Adipocyte (in vitro differentiated cells): ENCODE measurements around the gene PIK3R6.

ENCODE experiments used
- DNase-seq: peaks from one replicate; pipeline ENCODE4 v3.0.0-alpha.2; 2015; ENCODE audit warnings: low read depth
- H3K27me3 ChIP-seq: replicated peaks from 2 replicates; pipeline ENCODE4 v1.7.0; 2013; ENCODE audit warnings: mild to moderate bottlenecking, low read length, moderate library complexity; ENCODE audit not compliant: control insufficient read depth, insufficient read depth
- H3K36me3 ChIP-seq: 2 replicates; pipeline ENCODE4 v1.7.0; 2013; ENCODE audit warnings: low read length, mild to moderate bottlenecking, moderate library complexity; ENCODE audit not compliant: control insufficient read depth, insufficient read depth, severe bottlenecking
- H3K4me1 ChIP-seq: 2 replicates; pipeline ENCODE4 v1.7.0; 2013; ENCODE audit warnings: mild to moderate bottlenecking, low read length, moderate library complexity; ENCODE audit not compliant: control insufficient read depth, insufficient read depth
- H3K4me3 ChIP-seq: 2 replicates; pipeline ENCODE4 v1.7.0; 2013; ENCODE audit warnings: mild to moderate bottlenecking, low read length, moderate library complexity
- H3K9ac ChIP-seq: 2 replicates; pipeline ENCODE4 v1.7.0; 2013; ENCODE audit warnings: mild to moderate bottlenecking, low read length, moderate library complexity
- H3K9me3 ChIP-seq: 2 replicates; pipeline ENCODE4 v1.7.0; 2013; ENCODE audit warnings: mild to moderate bottlenecking, low read length, moderate library complexity; ENCODE audit not compliant: control insufficient read depth

Gene PIK3R6

DNA sequence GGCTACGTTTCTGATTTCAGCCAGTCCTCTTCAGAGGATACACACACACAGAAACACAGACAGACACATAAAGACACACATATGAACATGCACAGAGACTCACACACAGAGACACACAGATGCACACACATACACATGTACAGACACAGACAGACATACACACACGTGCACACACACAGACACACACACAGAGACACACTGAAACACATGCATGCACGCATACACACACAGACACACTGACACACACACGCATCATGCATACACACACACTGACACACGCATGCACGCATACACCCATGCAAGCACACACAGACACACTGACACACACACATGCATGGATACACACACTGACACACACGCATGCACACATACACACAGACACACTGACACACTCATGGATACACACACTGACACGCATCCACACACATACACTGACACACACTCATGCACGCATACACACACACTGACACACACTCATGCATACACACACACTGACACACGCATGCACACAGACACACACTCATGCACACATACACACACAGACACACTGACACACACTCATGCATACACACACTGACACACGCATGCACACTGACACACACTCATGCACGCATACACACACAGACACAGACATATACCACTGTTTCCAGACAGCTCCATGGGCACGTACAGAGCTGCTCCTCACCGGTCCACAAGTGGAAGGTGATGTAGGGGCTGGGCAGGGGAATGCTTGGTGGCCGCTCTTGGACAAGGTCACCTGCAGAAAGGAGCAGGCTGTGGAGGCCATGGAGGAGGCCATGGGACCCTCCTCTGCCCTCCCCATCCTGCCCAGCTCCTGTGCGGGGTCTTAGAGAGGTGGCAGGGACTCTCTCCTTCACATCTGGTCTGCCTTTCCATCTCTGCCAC, 38.2 kb downstream of the PIK3R6 start:
- no peaks in the 10 kb centered on the region for H3K36me3 ChIP-seq
- H3K27me3 ChIP-seq = peaks cover 27% of the 10 kb centered on the region
- DNase-seq = no peak
- H3K9me3 ChIP-seq = peaks cover 5% of the 10 kb centered on the region
- H3K4me3 ChIP-seq = no peak overlapping the region
- H3K9ac ChIP-seq = no peak overlapping the region
- no peaks in the 10 kb centered on the region for H3K4me1 ChIP-seq

DNA sequence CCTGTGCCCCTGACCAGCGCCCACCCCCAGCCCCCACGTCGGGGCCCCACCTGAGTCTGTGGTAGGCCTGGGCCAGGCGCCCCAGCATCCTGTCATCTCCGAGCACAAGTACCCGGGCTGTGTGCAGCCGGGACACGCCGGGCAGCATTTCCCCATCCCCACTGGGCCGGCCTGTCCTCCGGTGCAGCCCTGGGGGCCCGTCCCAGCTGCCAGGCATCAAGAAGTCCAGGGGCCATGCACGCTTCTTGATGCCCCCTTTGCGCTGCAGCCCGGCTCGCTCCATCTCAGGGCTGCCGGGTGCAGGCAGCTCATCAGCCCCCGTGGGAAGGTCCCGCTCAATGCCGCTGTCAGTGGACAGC, 39.0 kb downstream of the PIK3R6 start:
- Histone ChIP-seq H3K4me3 (no peak overlapping the region), H3K36me3 (no peaks in the 10 kb centered on the region), H3K4me1 (no peaks in the 10 kb centered on the region), H3K9ac (no peak overlapping the region), H3K27me3 (peaks cover 27% of the 10 kb centered on the region), H3K9me3 (peaks cover 7% of the 10 kb centered on the region)
- DNase-seq = no peak

DNA sequence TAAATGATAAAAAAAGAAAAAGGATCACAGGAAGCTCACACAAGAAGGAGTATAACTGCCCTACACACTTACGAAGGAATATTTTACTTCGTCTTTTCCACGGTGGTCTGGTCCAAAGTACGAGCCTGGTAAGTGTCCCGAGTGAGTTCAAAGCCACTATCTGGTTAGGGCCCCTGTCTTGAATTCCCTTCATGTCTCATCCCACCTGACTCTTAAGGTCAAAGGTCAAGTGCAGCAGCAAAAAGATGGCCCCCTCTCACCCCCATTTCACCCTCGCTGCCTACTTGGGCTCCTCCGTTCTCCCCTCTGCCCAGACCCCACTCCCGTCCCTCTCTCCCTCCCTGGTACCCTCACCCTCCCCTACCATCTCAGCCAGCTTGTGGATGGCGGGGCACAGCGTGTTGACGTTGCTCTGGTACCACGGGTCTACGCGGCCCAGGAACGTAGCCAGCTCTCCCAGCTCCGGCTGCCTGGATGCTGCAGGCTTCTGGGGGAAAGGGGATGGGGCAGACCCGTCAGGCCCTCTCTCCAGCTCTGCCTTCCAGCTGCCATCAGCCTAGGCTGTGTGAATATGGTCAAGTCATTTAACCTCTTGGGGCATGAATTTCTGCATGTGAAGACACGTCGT, 40.6 kb downstream of the PIK3R6 start:
- H3K27me3 ChIP-seq = peaks cover 26% of the 10 kb centered on the region
- H3K4me1 ChIP-seq = no peaks in the 10 kb centered on the region
- peaks cover 7% of the 10 kb centered on the region for H3K9me3 ChIP-seq
- H3K4me3 ChIP-seq = no peak overlapping the region
- no peaks in the 10 kb centered on the region for H3K36me3 ChIP-seq
- no peak overlapping the region for H3K9ac ChIP-seq
- DNase-seq = no peak

DNA sequence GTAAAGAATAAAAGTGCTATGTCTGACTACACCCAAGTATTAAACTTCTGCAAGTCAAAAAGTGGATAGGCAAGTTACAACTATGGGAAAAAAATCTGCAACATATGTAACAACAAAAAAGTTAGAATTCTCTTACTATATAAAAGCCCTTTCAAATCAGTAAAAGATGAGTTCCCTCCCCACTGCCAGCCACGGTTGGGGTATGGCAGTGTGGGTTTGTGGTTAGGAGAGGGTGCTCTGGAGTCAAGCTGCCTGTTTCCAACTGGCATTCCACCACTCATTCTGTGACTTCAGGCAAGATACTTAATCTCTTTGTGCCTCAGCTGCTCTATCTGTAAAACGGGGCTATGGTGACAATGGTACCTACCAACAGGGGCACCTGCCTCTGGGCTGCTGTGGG, 41.7 kb downstream of the PIK3R6 start:
- H3K36me3 ChIP-seq = no peaks in the 10 kb centered on the region
- peaks cover 30% of the 10 kb centered on the region for H3K27me3 ChIP-seq
- H3K4me1 ChIP-seq = no peaks in the 10 kb centered on the region
- H3K4me3 ChIP-seq = no peak overlapping the region
- peaks cover 7% of the 10 kb centered on the region for H3K9me3 ChIP-seq
- H3K9ac ChIP-seq = no peak overlapping the region
- DNase-seq = no peak

DNA sequence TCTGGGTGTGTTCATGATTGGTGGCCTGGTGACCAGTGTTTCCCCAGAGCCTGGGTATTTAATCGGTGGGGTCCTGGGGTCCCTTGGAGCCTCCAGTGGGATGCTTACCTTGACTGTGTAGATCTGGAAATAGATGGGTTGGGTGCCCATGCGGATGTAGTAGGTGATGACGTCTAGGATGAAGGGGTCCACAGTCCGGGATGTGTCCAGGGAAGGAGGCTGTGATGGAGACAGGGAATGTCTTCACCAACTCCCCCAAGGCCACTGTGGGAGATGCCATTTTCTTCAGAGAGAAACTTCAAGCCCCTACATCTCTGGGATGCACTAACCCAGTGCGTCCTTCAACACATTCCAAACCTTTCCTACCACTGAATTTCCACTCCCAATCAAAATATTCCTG, 44.2 kb downstream of the PIK3R6 start:
- H3K36me3 ChIP-seq = no peaks in the 10 kb centered on the region
- H3K4me3 ChIP-seq = no peak overlapping the region
- no peaks in the 10 kb centered on the region for H3K4me1 ChIP-seq
- DNase-seq = no peak
- H3K9ac ChIP-seq = no peak overlapping the region
- H3K9me3 ChIP-seq = peaks cover 7% of the 10 kb centered on the region
- peaks cover 26% of the 10 kb centered on the region for H3K27me3 ChIP-seq

DNA sequence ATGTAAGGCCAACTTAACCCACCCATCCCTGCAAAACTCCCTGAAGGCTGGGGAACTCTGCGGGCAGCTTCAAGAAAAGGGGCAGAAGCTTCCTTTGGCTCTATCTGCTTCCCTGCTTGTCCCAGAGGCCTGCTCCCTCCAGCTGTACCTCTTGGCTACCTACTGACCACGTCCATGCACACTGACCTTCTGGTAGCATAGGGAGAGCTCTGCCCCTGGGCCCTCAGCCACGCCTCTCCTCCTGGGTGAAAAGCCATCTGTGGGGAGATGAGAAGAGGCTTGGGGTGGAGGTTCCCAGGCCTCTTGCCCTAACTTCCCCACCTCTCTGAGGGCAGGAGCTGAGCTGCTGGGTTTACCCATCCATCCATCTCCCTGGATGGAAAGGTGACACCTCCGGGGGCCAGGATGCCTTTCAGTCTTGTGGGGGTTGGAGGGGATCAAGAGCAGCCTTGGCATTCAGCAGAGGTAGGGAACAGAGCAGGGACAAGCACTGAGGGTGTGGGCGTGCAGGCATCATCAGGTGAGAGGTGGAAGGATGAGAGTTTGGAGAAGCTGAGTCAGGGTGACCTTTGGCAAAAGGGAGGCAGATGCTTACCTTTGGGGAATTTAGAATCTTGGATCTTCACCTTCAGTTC, 45.0 kb downstream of the PIK3R6 start:
- Histone ChIP-seq H3K27me3 (peaks cover 20% of the 10 kb centered on the region), H3K4me1 (no peaks in the 10 kb centered on the region), H3K36me3 (no peaks in the 10 kb centered on the region), H3K9ac (no peak overlapping the region), H3K9me3 (peaks cover 7% of the 10 kb centered on the region), H3K4me3 (no peak overlapping the region)
- DNase-seq = no peak

DNA sequence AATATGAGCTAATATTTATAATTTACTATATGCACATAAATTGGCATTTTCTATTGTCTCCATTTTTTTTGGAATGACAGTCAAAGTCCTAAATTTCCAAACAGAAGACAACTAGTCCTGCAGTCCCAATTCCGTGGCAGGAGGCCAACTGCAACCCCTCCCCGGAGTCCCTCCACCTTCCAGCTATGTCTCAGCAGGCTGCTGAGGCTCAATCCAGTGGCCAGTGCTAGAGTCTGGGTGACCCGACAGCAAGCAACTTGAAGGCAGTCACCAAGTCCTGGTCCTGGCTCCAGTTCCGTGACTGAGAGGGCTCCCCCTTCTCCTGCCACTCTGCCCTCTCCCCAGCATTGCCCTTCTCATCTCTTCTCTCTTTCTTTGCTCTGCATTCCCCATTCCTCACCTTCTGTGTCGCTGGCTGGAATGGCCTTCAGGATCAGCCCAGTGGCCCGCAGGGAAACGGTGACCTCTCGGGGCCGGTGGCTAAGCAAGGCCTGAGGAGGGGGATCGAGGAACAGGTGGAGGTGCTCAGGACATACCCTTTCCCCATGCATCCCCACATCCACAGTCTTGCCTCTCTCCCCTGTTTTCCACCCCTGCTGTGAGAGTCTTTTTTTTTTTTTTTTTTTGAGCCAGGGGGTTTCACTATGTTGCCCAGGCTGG, 45.9 kb downstream of the PIK3R6 start:
- Histone ChIP-seq H3K36me3 (no peaks in the 10 kb centered on the region), H3K4me3 (no peak overlapping the region), H3K27me3 (peaks cover 14% of the 10 kb centered on the region), H3K9me3 (peaks cover 7% of the 10 kb centered on the region), H3K9ac (no peak overlapping the region), H3K4me1 (no peaks in the 10 kb centered on the region)
- DNase-seq = no peak

DNA sequence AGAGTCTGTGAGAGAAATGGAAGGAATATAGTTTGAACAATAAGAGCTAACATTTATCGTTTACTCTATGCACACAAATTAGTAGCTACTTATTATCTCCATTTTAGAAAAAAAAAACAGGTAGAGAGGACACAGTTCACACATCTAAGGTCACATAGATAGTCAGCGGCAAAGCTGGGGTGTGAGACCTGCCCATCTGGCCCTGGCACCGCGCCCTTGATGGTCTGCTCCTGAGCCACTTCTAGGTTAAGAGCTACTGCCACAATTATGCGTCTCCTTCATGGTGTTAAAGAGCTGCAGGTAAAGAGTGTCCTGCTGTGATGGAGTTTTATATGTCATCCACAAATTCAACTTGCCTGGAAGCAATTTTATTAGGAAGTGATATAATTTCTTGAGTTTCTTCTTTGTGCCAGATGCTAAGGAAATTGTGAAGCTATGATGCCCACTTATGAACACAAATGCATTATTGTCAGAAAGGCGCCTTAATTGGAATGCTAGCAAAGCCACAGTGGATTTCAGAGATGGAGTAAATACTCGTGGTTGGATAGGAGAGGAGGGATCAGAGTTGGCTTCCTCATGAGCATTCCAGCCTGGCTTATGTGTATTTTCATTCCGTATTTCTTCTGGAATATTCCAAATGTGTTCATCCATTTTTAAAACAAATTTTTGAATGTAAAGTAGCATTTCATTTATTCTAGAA, 47.0 kb downstream of the PIK3R6 start:
- peaks cover 7% of the 10 kb centered on the region for H3K9me3 ChIP-seq
- no peak for DNase-seq
- H3K36me3 ChIP-seq = no peaks in the 10 kb centered on the region
- H3K4me3 ChIP-seq = no peak overlapping the region
- H3K9ac ChIP-seq = no peak overlapping the region
- H3K27me3 ChIP-seq = peaks cover 20% of the 10 kb centered on the region
- H3K4me1 ChIP-seq = no peaks in the 10 kb centered on the region

DNA sequence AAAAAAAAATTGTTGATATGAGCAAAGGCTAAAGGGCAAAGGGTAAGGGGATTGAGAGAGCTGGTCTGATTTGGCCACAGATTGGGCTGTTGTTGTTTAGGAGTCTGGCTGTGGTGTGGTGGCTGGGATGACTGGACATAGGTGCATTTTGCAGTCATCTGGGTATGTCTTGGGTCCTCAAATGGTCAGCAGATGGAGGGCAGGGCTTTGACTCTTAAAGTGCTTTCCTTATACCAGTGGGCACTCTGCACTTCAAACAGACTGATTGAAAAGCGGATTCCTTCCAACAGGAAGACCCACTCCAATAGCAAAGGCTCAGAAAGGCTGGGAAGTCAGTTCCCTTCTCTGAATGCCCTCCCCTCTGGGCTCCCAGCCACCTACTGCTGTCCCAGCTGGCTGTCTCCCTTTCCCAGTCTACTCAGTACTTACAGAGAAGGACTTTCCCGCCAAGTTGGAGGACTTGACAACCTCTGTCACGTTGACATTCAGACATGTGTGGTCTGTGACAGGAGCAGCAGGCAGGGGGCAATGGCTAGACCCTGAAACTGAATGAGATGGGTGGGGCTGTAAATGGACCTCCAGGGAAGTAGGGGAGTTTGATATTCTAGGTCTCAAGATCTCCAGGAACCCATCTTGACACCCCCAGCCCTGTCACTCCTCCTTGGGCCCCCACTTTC, 48.7 kb downstream of the PIK3R6 start:
- Histone ChIP-seq H3K4me1 (no peaks in the 10 kb centered on the region), H3K36me3 (no peaks in the 10 kb centered on the region), H3K9me3 (no peaks in the 10 kb centered on the region), H3K27me3 (peaks cover 20% of the 10 kb centered on the region), H3K9ac (no peak overlapping the region), H3K4me3 (no peak overlapping the region)
- no peak for DNase-seq

DNA sequence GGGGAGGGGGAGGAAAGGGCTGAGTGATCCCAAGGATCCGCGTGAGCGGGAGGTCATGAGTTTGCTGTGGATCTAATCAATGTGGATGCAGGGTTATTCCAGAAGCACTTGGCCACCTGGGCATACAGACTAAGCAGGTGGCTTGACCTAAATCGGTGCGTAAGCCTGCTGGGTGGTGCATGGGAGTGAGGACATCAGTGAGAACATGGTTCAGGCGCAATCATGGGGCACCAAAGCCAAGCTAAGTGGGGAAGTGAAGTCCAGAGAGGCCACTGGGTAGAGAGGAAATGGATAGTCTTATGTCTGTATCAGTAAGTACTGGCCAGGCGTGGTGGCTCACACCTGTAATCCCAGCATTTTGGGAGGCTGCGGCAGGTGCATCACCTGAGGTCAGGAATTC, 49.4 kb downstream of the PIK3R6 start:
- Histone ChIP-seq H3K27me3 (peaks cover 20% of the 10 kb centered on the region), H3K36me3 (no peaks in the 10 kb centered on the region), H3K9me3 (peaks cover 7% of the 10 kb centered on the region), H3K4me3 (no peak overlapping the region), H3K4me1 (no peaks in the 10 kb centered on the region), H3K9ac (no peak overlapping the region)
- DNase-seq = no peak
